ENCODE data around the gene HTT. TPM values are rescaled to one million over a fixed set of nuclear protein-coding genes. Genes with fewer than 3 reads are reported as not detected.

Gene HTT
- total RNA-seq, 2 donors from 2014 or later = 62.4 to 116 TPM

DNA sequence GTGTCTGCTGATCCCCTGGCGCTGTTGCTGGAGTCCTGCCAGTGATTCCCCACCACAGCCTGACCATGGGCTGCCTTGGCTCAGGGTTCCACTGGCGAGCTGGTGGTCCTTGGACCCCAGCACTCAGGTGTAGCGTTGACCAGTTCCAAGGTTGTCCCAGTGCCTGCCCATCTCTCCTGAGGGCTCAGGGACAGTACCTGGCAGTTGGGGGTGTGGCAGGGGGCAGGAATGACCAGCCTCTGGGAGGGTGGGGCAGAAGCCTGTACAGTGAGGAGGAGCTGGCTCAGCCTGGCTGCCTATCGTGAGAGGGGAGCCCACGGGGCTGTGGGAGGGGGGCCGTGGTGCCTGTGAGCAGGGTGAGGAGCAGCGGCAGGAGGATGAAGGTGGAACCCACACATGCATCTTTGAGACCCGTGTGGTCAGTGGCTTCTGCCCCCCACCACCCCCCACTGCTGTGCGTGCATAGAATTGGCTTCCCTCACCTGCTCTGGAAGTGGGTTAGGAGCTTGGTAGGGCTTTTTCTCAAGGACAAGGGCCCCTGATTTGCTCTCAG, 161.9 kb downstream of the HTT start:
- Mint-ChIP-seq H3K36me3 (peaks cover 13% of the 10 kb centered on the region), H3K9me3 (no peaks in the 10 kb centered on the region), H3K4me1 (ENCODE audit: low read depth in 2 of 2) (peaks cover 0 to 3% of the 10 kb centered on the region in 2 donors), H3K27ac (no peak overlapping the region), H3K27me3 (no peaks in the 10 kb centered on the region), H3K4me3 (no peak overlapping the region)
- no peak for DNase-seq (ENCODE audit: low spot score)
- ATAC-seq = no peak

- no peaks in the 10 kb centered on the region for H3K9me3 Mint-ChIP-seq
- H3K27me3 Mint-ChIP-seq = no peaks in the 10 kb centered on the region
- peaks cover 0 to 3% of the 10 kb centered on the region in 2 donors for H3K4me1 Mint-ChIP-seq (ENCODE audit: low read depth in 2 of 2)
- DNase-seq (ENCODE audit: low spot score) = no peak
- peaks cover 7% of the 10 kb centered on the region for H3K36me3 Mint-ChIP-seq
- no peak for ATAC-seq
- no peak overlapping the region for H3K27ac Mint-ChIP-seq
- no peak overlapping the region for H3K4me3 Mint-ChIP-seq
Observed at GRCh38 chr4:3237266-3237665, 162.8 kb downstream of the HTT start.

DNA sequence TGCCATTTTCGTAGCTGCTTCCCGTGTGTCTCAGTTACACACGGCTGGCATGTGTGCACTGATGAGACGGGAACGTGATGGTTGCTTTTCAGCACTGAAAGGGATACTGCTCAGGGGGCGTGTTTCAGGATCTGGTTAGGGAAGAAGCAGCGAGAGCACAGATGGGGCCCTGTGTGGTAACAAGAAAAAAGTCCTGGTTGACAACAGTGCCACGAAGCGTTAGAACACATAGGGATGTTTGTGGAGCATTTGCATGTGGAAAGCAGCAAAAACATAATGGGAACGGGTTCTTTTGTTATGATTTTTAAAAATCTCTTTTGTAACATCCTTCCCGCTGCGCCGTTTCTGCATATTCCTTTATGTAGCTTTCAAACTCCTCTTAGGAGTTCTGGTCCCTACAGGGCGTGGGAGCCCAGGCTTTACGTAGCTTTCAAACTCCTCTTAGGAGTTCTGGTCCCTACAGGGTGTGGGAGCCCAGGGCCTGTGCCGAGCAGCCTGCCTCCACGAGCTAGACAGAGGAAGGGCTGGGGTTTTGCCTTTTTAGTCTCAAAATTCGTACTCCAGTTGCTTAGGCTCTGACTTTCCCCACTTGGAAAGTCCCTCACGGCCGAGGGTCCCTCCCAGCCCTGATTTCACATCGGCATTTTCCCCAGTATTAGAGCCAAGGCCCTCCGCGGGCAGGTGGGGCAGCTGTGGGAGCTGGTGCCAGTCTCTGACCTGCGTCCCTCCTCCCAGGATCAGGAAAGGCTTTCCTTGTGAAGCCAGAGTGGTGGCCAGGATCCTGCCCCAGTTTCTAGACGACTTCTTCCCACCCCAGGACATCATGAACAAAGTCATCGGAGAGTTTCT, 163.5 kb downstream of the HTT start:
- Mint-ChIP-seq H3K4me1 (ENCODE audit: low read depth in 2 of 2) (peaks cover 0 to 3% of the 10 kb centered on the region in 2 donors), H3K27me3 (no peaks in the 10 kb centered on the region), H3K9me3 (no peaks in the 10 kb centered on the region), H3K4me3 (no peak overlapping the region), H3K36me3 (peaks cover 5% of the 10 kb centered on the region), H3K27ac (no peak overlapping the region)
- ATAC-seq (no peak), DNase-seq (ENCODE audit: low spot score) (no peak)

- Mint-ChIP-seq H3K27me3 (no peaks in the 10 kb centered on the region), H3K27ac (no peak overlapping the region), H3K36me3 (peaks cover 2% of the 10 kb centered on the region), H3K9me3 (no peaks in the 10 kb centered on the region), H3K4me1 (ENCODE audit: low read depth in 2 of 2) (peaks cover 0 to 2% of the 10 kb centered on the region in 2 donors), H3K4me3 (no peak overlapping the region)
- DNase-seq (ENCODE audit: low spot score) (no peak), ATAC-seq (no peak)
Observed at GRCh38 chr4:3238721-3239120, 164.2 kb downstream of the HTT start.

DNA sequence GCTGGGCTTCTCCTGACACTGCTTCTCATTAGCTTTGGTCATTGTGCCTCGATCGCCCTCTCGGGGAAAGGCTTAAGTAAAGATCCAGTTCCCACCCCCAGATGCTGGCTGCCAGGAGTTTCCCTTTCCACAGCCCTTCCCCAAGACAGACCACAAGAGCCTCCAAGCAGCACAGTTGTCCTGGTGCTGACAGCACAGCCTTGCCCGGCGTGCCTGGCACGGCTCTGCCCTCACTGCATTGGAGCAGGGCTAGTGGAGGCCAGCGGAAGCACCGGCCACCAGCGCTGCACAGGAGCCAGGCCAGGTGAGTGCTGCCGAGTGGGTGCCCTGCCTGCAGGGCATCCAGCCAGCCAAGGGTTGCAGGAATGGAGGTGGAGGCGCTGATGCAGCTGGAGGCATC, 164.8 kb downstream of the HTT start:
- no peak for ATAC-seq
- no peaks in the 10 kb centered on the region for H3K4me1 Mint-ChIP-seq (ENCODE audit: low read depth in 2 of 2)
- H3K36me3 Mint-ChIP-seq = no peaks in the 10 kb centered on the region
- DNase-seq (ENCODE audit: low spot score) = no peak
- no peaks in the 10 kb centered on the region for H3K27me3 Mint-ChIP-seq
- no peaks in the 10 kb centered on the region for H3K9me3 Mint-ChIP-seq
- H3K27ac Mint-ChIP-seq = no peak overlapping the region
- no peak overlapping the region for H3K4me3 Mint-ChIP-seq

- H3K4me1 Mint-ChIP-seq (ENCODE audit: low read depth in 2 of 2) = no peaks in the 10 kb centered on the region
- H3K4me3 Mint-ChIP-seq = no peak overlapping the region
- H3K36me3 Mint-ChIP-seq = no peaks in the 10 kb centered on the region
- H3K27me3 Mint-ChIP-seq = no peaks in the 10 kb centered on the region
- H3K27ac Mint-ChIP-seq = no peak overlapping the region
- no peaks in the 10 kb centered on the region for H3K9me3 Mint-ChIP-seq
- DNase-seq (ENCODE audit: low spot score) (no peak), ATAC-seq (no peak)
Observed at GRCh38 chr4:3239998-3240920, 165.8 kb downstream of the HTT start.

GRCh38 chr4:3240936-3241522, 166.5 kb downstream of the HTT start:
- Mint-ChIP-seq H3K27me3 (no peaks in the 10 kb centered on the region), H3K27ac (no peak overlapping the region), H3K4me1 (ENCODE audit: low read depth in 2 of 2) (peaks cover 0 to under 1% of the 10 kb centered on the region in 2 donors), H3K4me3 (no peak overlapping the region), H3K36me3 (no peaks in the 10 kb centered on the region), H3K9me3 (no peaks in the 10 kb centered on the region)
- DNase-seq (ENCODE audit: low spot score) (no peak), ATAC-seq (no peak)

DNA sequence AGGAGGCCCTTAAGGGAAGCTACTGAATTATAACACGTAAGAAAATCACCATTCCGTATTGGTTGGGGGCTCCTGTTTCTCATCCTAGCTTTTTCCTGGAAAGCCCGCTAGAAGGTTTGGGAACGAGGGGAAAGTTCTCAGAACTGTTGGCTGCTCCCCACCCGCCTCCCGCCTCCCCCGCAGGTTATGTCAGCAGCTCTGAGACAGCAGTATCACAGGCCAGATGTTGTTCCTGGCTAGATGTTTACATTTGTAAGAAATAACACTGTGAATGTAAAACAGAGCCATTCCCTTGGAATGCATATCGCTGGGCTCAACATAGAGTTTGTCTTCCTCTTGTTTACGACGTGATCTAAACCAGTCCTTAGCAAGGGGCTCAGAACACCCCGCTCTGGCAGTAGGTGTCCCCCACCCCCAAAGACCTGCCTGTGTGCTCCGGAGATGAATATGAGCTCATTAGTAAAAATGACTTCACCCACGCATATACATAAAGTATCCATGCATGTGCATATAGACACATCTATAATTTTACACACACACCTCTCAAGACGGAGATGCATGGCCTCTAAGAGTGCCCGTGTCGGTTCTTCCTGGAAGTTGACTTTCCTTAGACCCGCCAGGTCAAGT, 167.5 kb downstream of the HTT start:
- no peaks in the 10 kb centered on the region for H3K27me3 Mint-ChIP-seq
- H3K36me3 Mint-ChIP-seq = no peaks in the 10 kb centered on the region
- ATAC-seq (no peak), DNase-seq (ENCODE audit: low spot score) (no peak)
- H3K27ac Mint-ChIP-seq = no peak overlapping the region
- no peak overlapping the region for H3K4me3 Mint-ChIP-seq
- H3K4me1 Mint-ChIP-seq (ENCODE audit: low read depth in 2 of 2) = peaks cover 0 to 3% of the 10 kb centered on the region in 2 donors
- H3K9me3 Mint-ChIP-seq = no peaks in the 10 kb centered on the region

DNA sequence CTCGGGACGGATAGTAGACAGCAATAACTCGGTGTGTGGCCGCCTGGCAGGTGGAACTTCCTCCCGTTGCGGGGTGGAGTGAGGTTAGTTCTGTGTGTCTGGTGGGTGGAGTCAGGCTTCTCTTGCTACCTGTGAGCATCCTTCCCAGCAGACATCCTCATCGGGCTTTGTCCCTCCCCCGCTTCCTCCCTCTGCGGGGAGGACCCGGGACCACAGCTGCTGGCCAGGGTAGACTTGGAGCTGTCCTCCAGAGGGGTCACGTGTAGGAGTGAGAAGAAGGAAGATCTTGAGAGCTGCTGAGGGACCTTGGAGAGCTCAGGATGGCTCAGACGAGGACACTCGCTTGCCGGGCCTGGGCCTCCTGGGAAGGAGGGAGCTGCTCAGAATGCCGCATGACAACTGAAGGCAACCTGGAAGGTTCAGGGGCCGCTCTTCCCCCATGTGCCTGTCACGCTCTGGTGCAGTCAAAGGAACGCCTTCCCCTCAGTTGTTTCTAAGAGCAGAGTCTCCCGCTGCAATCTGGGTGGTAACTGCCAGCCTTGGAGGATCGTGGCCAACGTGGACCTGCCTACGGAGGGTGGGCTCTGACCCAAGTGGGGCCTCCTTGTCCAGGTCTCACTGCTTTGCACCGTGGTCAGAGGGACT, 168.8 kb downstream of the HTT start:
- H3K27ac Mint-ChIP-seq = no peak overlapping the region
- H3K36me3 Mint-ChIP-seq = no peaks in the 10 kb centered on the region
- ATAC-seq (no peak), DNase-seq (ENCODE audit: low spot score) (no peak)
- no peak overlapping the region for H3K4me3 Mint-ChIP-seq
- no peaks in the 10 kb centered on the region for H3K9me3 Mint-ChIP-seq
- no peaks in the 10 kb centered on the region for H3K27me3 Mint-ChIP-seq
- H3K4me1 Mint-ChIP-seq (ENCODE audit: low read depth in 2 of 2) = peaks cover 0 to 3% of the 10 kb centered on the region in 2 donors

GRCh38 chr4:3244002-3244401, 169.5 kb downstream of the HTT start:
- no peak for ATAC-seq
- Mint-ChIP-seq H3K36me3 (no peaks in the 10 kb centered on the region), H3K27me3 (no peaks in the 10 kb centered on the region), H3K27ac (no peak overlapping the region), H3K4me3 (no peak overlapping the region), H3K9me3 (no peaks in the 10 kb centered on the region), H3K4me1 (ENCODE audit: low read depth in 2 of 2) (peaks cover 0 to 3% of the 10 kb centered on the region in 2 donors)
- DNase-seq (ENCODE audit: low spot score) = no peak

DNA sequence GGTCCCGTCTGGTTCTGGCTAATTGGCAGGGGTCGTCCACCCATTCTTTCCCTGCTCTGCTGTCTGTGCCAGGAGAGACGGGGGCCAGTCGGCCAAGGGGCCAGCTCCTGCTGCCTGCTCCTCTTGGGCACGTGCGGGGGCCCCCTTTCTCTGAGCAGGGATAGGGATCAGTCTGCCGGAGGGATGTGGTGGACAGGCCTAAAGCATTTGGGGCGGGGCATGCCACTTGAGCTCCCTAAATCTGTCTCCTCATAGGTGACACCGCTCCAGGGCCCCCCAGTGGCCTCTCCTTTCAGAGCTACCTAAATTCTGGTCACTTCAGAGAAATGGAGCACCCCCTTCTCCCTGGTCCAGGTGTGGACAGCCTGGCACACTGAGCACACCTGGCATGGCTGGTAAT, 170.3 kb downstream of the HTT start:
- no peaks in the 10 kb centered on the region for H3K9me3 Mint-ChIP-seq
- no peak for DNase-seq (ENCODE audit: low spot score)
- H3K4me1 Mint-ChIP-seq (ENCODE audit: low read depth in 2 of 2) = peaks cover 0 to 3% of the 10 kb centered on the region in 2 donors
- H3K27ac Mint-ChIP-seq = no peak overlapping the region
- no peaks in the 10 kb centered on the region for H3K36me3 Mint-ChIP-seq
- H3K27me3 Mint-ChIP-seq = no peaks in the 10 kb centered on the region
- no peak for ATAC-seq
- no peak overlapping the region for H3K4me3 Mint-ChIP-seq

- no peak overlapping the region for H3K4me3 Mint-ChIP-seq
- no peaks in the 10 kb centered on the region for H3K9me3 Mint-ChIP-seq
- DNase-seq (ENCODE audit: low spot score) = no peak
- peaks cover 0 to 6% of the 10 kb centered on the region in 2 donors for H3K4me1 Mint-ChIP-seq (ENCODE audit: low read depth in 2 of 2)
- H3K27ac Mint-ChIP-seq = no peak overlapping the region
- no peak for ATAC-seq
- no peaks in the 10 kb centered on the region for H3K27me3 Mint-ChIP-seq
- no peaks in the 10 kb centered on the region for H3K36me3 Mint-ChIP-seq
Observed at GRCh38 chr4:3245676-3246075, 171.2 kb downstream of the HTT start.

All from natural killer cell treated with Interleukin-12 subunit alpha and Interleukin-12 subunit beta and Interleukin-15 and Interleukin-18, amount 100 ng/mL, for 72 hours (primary cell).